Cortex of kidney (tissue), 1 donor: Measurements from ENCODE around the gene NCOA3.

Experiments used
- DNase-seq: peaks from one replicate; lab custom pipeline; 2025; lab: John Stamatoyannopoulos, UW

NCOA3 gene

GRCh38 chr20:47597090-47597489 lies 95.4 kb downstream of the NCOA3 start:
- no peak for DNase-seq

GRCh38 chr20:47598911-47599744 lies 97.4 kb downstream of the NCOA3 start:
- no peak for DNase-seq

- DNase-seq = no peak
Observed at GRCh38 chr20:47600967-47601547, 99.4 kb downstream of the NCOA3 start.

DNA sequence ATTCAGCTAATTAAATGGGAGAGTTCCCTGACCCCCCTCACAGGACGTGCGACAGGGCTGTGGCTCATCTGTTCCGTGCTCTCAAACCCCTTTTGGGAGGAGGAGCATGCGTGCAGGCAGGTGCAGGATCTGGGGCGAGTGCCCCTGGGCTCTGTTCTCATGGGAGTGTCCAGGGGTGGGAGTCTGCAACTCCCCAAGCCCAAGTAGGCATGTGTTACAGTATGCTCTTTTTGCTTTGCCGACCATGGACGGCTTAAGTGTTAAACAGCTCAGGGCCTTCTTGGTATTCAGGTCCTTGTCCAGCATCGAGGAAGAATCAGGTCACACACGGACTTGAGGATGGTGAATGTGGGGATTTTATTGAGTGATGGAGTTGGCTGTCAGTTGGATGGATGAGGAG lies 101.6 kb downstream of the NCOA3 start:
- DNase-seq = no peak

- no peak for DNase-seq
Observed at GRCh38 chr20:47605673-47606413, 104.2 kb downstream of the NCOA3 start.

DNA sequence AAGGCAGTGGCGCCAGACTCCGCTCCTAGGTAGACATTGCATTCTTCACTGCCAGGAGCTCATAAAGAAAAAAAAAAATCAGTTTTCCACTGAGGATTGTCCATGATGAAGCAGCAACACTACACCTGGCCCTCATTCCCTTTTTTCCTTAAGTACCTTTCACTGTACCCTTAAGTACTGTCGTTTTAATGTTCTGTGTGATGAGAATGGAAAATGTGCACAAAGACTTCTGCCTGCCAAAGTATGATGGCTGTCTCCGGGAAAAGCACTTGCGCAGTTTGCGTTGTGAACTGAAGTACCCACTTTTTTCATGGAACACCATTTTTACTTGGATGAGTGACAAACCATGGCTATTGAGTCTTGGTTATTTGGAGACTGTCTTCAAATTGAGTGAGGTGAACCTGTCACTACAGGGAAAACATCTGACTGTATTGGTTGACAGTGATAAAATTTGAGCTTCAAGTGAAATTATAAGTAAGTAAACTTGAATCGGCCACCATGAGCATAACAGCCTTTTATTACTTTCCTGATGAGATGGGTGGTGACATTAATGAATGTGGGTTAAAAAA lies 104.8 kb downstream of the NCOA3 start:
- no peak for DNase-seq

DNA sequence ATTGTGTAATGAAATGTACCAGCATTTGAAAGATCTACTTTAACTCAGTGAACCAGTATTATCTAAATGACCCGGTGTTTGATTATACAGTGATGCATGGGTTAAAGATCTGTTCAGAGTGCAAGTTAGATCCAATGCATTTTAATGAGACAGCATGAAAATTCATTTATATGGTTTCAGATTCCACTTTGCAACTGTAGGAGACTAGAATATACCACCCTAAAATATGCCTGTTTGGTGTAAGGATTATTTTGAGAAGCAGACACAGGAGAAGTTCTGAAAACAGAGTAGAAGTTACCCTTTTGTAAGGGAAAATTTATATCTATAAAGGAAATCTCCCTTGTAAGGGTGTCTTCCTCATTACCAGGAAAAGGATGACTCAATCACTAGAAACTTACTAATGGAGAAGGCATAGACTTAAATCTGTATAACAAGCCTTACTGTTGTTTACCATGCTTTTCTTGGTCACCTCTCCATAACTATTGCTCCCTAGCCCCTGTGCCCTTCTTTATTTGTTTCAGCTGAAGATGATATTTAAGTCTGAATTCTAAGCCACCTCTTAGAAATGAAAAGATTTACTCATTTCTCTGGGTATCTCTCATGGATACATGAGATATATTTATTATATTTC lies 105.4 kb downstream of the NCOA3 start:
- DNase-seq = no peak

DNA sequence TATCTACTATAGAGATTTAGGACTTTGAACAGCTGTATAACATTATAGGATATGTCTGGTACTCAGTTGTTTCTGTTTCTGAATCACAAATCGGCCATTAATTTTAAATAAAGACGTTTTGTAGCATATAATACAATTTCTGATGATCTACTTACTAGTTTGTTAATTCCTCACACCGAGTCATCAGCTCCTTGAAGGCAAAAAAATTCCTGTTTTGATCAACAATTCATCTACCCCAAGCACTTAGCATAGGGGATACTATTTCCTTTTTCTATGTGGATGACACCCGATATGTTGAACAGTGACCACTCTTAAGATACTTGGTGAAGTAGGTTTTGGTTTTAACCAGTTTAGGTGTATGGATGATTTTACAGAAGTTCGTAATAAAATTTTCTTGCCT lies 107.3 kb downstream of the NCOA3 start:
- no peak for DNase-seq

DNA sequence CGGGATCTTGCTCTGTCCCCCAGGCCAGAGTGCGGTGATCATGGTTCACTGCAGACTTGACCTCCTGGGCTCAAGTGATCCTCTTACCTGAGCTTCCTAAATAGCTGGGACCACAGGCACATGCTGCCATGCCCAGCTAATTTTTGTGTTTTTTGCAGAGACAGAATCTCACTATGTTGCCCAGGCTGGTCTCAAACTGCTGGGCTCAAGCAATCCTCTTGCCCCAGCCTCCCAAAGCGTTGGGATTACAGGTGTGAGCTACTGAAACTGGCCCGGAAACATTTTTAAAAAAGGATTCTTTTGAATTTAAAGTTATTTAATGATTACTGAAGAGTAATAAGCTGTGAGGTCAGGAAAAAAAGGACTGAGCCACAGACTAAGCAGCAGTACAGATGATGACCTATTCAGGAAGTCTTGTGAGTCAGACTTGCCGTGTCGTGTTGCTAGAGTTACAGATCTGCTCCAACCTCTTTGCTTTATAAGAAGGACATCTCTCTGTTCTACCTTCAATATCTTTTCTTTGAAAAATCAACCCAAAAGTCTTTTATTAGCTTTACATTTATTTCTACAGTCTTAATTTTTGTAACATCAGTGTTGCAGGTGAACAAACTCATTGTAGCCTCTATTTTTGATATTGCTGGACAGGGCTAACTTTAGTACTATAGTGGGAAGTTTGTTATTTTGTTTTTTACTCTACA lies 108.7 kb downstream of the NCOA3 start:
- DNase-seq = no peak

DNA sequence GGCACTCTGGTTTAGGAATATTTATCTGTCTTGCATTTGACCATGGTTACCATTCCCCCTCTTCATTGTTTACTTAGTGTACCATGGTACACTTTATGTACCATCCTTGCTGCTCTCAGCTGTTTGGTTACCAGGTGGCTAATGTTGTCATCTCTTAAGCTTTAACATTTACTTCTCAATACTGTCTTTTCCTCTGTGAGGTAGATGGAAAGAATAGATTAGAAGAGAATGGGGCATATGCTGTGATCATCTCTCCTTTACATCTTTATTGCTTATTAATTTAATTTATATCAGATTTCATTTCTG lies 109.2 kb downstream of the NCOA3 start:
- DNase-seq = no peak

DNA sequence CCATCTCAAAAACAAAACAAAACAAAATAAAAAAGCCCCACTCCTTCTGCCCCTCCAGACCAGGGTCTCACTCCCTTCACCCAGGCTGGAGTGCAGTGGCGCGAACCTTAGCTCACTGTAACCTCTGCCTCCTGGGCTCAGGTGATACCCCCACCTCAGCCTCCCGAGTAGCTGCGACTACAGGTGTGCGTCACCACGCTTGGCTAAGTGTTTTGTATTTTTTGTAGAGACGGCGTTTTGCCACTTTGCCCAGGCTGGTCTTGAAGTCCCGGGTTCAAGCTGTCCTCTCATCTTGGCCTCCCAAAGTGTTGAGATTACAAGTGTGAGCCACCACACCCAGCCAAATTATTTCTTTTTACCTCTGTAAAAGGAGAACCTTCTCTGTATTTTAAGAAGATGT lies 110.1 kb downstream of the NCOA3 start:
- DNase-seq = no peak

DNA sequence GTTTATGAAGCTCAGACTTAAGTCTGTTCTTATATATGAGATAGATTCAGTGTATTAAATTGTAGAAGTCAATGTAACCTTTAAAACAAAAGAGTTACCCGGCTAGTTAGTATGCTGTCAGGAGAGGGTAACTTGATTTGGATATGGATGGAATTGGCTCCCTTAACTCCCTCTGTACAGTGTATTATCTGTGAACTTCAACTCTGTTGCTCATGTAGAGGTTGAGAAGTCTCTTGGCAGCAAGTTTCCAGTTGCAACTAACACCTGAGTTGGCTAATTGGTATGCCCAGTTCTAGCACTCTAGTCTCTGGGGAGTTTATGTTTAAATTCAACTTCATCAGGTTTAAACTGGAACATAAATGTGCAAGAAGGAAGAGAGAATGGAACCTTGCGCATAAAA lies 111.0 kb downstream of the NCOA3 start:
- no peak for DNase-seq

GRCh38 chr20:47614703-47615309 lies 113.1 kb downstream of the NCOA3 start:
- no peak for DNase-seq

- DNase-seq = no peak
Observed at GRCh38 chr20:47618479-47618878, 116.8 kb downstream of the NCOA3 start.

GRCh38 chr20:47620808-47621805 lies 119.4 kb downstream of the NCOA3 start:
- no peak for DNase-seq

DNA sequence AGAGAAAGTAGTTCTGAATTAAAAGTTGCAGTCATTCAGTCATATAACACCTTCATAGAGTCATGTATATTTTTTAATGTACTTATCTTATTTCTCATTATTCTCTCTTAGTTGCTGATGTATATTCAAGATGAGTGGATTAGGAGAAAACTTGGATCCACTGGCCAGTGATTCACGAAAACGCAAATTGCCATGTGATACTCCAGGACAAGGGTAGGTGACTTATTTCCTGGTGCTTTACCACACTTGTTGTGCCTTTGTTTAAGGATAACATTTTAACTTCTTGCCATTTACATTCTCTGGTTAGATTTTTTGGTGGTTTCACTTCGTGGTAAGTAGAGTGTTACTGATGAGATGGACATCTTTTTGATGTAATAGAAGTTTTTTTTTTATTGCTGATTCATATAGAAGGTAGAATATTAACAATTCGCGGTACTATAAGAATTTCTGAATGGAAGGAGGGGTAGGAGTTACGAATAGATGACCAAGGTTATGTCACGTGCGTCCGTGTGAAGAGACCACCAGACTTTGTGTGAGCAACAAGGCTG lies 120.5 kb downstream of the NCOA3 start:
- no peak for DNase-seq

DNA sequence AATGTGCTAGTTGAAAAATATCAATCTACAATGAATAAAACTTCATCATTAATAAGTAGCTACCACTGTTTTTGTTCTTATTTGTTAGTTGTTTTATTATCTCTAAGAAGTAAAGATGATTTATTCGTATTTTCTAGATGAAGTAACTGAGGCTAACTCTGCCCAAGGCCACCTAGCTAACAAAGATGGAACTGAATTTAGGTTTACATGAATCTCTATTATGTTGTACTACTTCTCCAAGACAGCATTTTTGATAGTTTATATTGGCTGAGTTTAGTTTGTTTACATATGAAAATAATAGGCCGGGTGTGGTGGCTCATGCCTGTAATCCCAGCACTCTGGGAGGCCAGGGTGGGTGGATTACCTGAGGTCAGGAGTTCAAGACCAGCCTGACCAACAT lies 121.5 kb downstream of the NCOA3 start:
- no peak for DNase-seq

- no peak for DNase-seq
Observed at GRCh38 chr20:47627540-47627939, 125.9 kb downstream of the NCOA3 start.

- DNase-seq = no peak
Observed at GRCh38 chr20:47629907-47630306, 128.2 kb downstream of the NCOA3 start.

- DNase-seq = no peak
Observed at GRCh38 chr20:47631078-47631477, 129.4 kb downstream of the NCOA3 start.
